GM11168 (cell line): Measurements from ENCODE around the gene DENND1A.
"Not testable (repeated sequence)": the region's sequence is repeated elsewhere in the genome, so short reads cannot be mapped to it uniquely, and the experiment has no call there.

Source experiments
- in situ Hi-C: fragments of 300-500 bp; cut with MboI; formaldehyde crosslinking; loops from one replicate; pipeline ENCODE4 v1.12.0; 2022; ENCODE audit warnings: low sequenced_read_pairs; ENCODE audit not compliant: unreplicated experiment

Gene DENND1A

GRCh38 chr9:123947326-123947725 is 17.4 kb upstream of the DENND1A start:
- in situ Hi-C loops = no loop called here

GRCh38 chr9:123946101-123946821 is 16.3 kb upstream of the DENND1A start:
- in situ Hi-C loops = no loop called here

- in situ Hi-C loops = no loop called here
Measured at GRCh38 chr9:123945532-123945931, 15.6 kb upstream of the DENND1A start.

GRCh38 chr9:123944464-123944863 is 14.5 kb upstream of the DENND1A start:
- in situ Hi-C loops = not testable (repeated sequence)

DNA sequence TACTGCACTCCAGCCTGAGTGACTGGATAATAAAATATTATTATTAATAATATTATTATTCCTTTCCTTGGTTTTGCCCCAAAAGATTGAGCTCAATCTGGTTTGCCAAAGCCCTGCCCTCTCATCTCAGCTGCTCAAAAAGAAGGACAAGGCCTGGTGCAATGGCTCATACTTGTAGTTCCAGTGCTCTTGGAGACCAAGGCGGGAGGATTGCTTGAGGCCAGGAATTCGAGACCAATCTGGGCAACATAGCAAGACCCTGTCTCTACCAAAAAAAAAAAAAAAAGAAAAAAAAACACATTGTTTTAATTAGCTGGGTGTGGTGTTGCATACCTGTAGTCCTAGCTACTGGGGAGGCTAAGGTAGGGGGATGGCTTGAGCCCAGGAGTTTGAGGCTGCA is 13.7 kb upstream of the DENND1A start:
- in situ Hi-C loops = no loop called here

DNA sequence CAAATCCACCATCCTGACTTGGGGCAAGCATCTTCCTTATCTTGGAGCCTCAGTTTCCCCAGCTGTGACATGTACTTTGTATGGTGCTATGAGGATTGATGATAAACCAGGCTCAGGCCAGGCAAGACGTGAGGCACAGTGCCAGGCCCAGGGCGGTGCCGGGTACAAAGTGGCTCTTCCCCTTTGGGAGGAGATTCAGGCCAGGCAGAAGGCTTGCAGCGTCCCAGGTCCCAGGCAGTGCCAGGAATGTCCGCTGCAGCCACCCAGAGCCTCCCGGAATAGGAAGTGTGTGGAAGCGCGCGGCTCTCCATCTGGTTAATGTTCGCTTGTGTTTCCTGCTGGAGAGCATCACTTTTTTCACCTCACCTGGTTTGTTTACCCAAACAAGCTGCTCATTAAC is 12.6 kb upstream of the DENND1A start:
- in situ Hi-C loops = no loop called here

GRCh38 chr9:123941524-123942070 is 11.7 kb upstream of the DENND1A start:
- in situ Hi-C loops = no loop called here

DNA sequence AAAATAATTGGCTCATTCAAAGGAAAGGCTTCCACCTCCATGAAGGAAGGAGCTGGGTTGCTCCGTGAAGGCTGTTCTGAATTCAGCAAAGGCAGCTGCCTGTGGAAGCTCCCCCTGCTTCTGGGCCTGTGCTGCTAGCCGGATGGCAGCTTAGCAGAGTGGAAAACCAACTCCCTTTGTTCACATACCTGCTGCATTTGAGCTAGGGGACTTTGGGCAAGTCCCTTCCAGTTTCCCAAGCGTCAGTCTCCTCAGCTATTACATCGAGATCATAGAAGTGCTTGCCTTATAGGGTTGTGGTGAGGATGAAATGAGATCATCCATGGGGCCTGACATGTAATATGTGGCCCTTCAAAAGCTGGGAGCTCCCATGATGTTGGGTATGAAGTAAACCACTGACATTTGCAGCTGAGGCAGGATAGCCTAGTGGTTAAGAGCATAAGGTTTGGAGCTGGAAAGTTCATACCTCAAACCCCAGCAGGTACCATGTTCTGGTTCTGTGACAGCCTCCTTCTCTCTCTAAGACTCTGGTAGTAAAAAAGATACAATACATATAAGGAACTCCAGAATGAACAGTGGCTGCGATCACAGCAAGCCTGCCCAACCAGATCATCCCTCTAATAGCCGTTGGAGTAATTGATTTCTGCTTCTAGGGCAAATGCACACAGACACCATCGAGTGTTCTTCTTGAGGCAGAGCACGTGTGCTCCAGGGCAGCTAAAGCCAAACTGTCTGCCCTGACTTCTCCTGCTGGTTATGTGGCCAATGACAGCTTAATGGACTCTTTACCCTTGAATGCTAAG is 11.0 kb upstream of the DENND1A start:
- in situ Hi-C loops = no loop called here

DNA sequence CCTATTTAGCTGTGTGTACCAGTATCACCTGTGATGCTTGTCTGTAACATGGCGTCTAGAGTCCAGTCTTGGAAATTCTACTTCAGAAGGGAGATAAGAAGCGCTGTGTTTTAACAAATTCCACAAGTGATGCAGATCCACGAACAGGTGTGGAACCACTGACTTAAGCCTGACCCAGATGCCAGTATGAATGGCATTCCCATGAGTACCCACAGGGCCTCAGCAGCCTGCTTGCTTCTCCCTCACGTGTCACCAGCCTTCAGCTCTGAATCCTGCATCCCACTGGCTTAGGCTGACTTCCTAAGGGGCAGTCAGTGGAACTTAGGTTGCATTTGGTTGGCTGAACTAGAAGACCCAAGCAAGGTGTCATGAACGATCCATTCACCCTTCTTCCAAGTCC is 8.5 kb upstream of the DENND1A start:
- in situ Hi-C loops = no loop called here

DNA sequence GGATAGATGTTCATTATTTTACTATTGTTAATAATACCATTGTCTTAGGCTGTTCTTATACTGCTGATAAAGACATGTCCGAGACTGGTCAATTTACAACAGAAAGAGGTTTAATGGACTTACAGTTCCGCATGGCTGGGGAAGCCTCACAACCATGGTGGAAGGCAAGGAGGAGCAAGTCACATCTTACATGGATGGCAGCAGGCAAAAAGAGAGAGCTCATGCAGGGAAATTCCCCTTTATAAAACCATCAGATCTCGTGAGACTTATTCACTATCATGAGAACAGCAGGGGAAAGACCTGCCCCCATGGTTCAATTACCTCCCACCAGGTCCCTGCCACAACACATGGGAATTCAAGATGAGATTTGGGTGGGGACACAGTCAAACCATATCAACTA is 6.6 kb upstream of the DENND1A start:
- in situ Hi-C loops = not testable (repeated sequence)

- in situ Hi-C loops = no loop called here
Measured at GRCh38 chr9:123933440-123934212, 3.7 kb upstream of the DENND1A start.

- in situ Hi-C loops = no loop called here
Measured at GRCh38 chr9:123929177-123929869, 603 bp downstream of the DENND1A start.

DNA sequence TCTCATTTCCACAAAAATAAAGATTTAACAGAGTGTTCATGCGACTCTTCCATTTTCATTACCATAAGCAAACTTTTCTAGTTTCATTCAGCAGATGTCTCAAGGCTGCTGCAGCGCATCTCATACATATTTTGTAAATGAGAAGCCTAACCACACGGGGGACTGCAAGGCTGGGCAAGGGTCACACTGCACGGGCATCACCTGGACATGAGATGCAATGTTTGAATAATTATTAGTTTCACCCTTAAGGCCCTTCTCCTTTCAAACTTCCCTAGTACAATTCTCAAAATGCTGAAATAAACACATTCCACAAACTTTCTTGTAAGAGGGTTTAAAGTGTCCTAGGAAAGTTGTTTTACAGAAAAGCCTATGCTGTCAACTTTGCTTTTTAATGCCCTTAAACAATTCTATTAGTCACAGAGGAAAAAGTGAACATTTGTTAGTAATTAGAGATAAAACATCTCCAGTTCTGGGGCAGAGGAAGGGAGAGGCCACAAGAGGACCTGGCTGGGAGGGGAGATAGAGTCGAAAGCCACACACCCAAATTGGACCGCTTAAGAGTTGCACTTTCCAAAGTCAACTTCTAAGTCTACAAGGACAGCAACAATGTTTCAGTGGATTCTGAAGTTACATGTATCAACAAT is 1.3 kb downstream of the DENND1A start:
- in situ Hi-C loops = no loop called here

GRCh38 chr9:123927625-123928532 is 2.0 kb downstream of the DENND1A start:
- in situ Hi-C loops = no loop called here

GRCh38 chr9:123926941-123927340 is 3.0 kb downstream of the DENND1A start:
- in situ Hi-C loops = no loop called here

- in situ Hi-C loops = no loop called here
Measured at GRCh38 chr9:123925819-123926218, 4.1 kb downstream of the DENND1A start.

- in situ Hi-C loops = no loop called here
Measured at GRCh38 chr9:123925161-123925560, 4.8 kb downstream of the DENND1A start.

DNA sequence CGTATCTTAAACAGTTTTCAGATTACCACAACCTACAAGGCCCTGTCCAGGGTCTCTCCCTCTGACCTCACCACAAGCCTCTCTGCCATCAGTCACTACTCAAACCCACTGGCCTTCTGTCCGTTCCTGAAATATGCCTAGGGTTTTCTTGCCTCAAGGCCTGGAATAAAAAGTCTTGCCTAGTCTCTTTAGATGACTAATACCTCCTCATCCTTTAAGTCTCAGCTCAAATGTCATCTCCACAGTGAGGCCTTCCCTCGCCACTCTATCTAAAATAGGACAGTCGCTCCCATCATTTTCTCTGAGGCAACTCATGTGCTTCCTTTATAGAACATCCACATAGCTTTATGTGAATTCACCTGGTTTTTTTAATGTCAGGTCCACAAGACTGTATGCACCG is 5.2 kb downstream of the DENND1A start:
- in situ Hi-C loops = no loop called here

- in situ Hi-C loops = no loop called here
Measured at GRCh38 chr9:123923884-123924283, 6.0 kb downstream of the DENND1A start.
